OCI-M2 (cell line): ENCODE data around the gene KRT83.

Experiments used
- DNase-seq: peaks from one replicate; lab custom pipeline; 2025; ENCODE audit not compliant: unreplicated experiment; lab: John Stamatoyannopoulos, UW

KRT83 gene

DNA sequence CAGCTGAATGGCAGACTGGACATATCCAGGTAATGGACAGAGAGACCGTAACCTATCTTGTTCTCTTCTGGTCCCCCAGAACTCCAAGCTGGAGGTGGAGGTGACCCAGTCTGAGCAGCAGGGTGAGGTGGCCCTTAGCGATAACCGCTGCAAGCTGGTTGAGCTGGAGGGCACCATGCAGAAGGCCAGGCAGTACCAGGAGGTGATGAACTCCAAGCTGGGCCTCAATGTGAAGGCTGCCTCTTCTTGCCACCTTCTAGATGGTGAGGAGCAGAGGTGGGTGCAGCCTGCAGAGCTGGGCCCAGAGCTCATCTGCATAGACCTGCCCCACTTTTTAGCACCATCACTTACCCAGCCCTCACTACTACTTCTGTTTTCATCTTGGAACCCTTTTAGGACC is 53.9 kb downstream of the KRT83 start:
- no peak for DNase-seq

GRCh38 chr12:52266514-52266913 is 54.7 kb downstream of the KRT83 start:
- no peak for DNase-seq

- DNase-seq = no peak
Observed at GRCh38 chr12:52264435-52264825, 56.8 kb downstream of the KRT83 start.
